Epithelial cell of esophagus (primary cell): ENCODE results near the gene SEZ6L.

ENCODE experiments used
- DNase-seq: peaks from one replicate; pipeline ENCODE4 v3.0.0; 2010; ENCODE audit warnings: low read depth
- H3K4me3 ChIP-seq: 2 replicates; pipeline ENCODE4 v1.5.1; 2011; ENCODE audit warnings: mild to moderate bottlenecking, low read length, control low read depth
- TF ChIP-seq, protein P1 (sequence below): IDR thresholded peaks from 2 replicates; pipeline ENCODE4 v1.5.1; 2011; ENCODE audit warnings: low read depth, mild to moderate bottlenecking, low read length, control low read depth, inconsistent platforms; ENCODE audit not compliant: insufficient read depth; ENCODE audit errors: missing control alignments

The SEZ6L gene

DNA sequence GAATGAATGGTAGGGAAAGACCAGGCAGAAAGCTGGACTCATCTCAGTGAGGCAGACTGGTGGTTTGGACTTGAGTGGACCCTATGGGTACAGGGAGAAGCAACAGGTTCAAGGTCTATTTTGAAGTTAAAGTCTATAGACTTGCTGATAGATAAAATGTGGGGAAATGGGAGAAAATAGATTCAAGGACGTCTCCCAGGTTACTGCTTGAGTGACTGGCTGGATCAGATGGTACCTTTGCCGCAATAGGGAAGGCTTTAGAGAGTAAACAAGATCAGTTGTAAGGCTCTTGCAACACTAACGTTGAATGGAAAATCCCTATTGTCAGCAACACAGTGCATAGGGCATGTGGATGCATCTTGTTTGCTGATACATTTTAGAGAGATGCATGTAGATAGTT lies 27.4 kb downstream of the SEZ6L start:
- no peak for DNase-seq
- no peak overlapping the region for H3K4me3 ChIP-seq
- TF ChIP-seq, protein P1, sequence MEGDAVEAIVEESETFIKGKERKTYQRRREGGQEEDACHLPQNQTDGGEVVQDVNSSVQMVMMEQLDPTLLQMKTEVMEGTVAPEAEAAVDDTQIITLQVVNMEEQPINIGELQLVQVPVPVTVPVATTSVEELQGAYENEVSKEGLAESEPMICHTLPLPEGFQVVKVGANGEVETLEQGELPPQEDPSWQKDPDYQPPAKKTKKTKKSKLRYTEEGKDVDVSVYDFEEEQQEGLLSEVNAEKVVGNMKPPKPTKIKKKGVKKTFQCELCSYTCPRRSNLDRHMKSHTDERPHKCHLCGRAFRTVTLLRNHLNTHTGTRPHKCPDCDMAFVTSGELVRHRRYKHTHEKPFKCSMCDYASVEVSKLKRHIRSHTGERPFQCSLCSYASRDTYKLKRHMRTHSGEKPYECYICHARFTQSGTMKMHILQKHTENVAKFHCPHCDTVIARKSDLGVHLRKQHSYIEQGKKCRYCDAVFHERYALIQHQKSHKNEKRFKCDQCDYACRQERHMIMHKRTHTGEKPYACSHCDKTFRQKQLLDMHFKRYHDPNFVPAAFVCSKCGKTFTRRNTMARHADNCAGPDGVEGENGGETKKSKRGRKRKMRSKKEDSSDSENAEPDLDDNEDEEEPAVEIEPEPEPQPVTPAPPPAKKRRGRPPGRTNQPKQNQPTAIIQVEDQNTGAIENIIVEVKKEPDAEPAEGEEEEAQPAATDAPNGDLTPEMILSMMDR: no peak

- TF ChIP-seq, protein P1: no peak
- DNase-seq: no peak
- H3K4me3 ChIP-seq: no peak overlapping the region
Observed at GRCh38 chr22:26197425-26197824, 28.2 kb downstream of the SEZ6L start.

DNA sequence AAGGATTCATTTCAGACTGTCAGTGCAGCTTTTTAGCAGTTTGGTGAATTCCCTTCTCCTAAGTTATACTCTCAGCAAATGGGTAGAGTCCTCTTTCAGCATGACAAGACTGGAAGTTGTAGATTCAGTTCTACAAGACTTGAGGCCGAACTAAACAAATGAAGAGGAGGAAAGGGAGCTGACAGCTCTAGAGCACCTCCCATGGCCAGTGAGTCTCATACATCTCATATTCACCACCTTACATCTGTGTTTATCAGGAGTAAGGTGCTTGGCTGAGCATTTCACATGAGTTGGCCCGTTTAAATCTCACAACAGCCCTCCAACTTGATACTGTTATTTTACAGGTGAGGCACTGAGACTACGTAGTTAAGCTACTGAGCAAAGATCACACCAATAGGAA lies 30.4 kb downstream of the SEZ6L start:
- TF ChIP-seq, protein P1: no peak
- DNase-seq: no peak
- no peak overlapping the region for H3K4me3 ChIP-seq

DNA sequence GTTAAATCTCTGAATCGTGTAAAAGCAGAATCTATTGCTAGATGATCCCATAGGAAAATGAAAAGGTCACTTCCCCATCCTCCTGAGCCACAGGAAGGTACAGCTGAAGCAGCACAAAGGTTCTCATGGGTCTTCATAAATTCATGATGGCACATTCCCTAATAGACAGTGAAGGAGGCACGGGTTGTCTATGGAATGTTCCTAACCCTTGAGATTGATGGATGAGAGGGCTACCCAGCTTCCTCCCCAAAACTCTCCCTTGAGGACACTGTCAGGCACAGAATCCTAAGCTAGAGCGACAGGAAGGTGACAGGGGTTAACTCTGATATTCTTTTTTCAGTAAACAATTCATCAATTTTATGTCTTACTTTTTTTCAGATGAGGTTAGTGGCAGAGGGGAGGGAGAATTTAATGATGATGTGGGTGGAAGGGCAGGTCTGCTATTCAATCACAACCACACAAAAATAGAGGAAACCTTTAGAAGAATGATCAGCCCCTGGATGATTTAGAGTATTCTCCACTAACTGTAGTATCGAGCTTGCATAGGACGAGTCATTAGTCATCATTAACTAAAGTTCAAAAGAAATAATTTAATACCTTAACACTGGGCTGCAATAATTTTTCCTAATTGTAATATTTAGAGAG lies 33.1 kb downstream of the SEZ6L start:
- TF ChIP-seq, protein P1: no peak
- H3K4me3 ChIP-seq: no peak overlapping the region
- DNase-seq: no peak

- DNase-seq: no peak
- TF ChIP-seq, protein P1: no peak
- H3K4me3 ChIP-seq: no peak overlapping the region
Observed at GRCh38 chr22:26205494-26205893, 36.2 kb downstream of the SEZ6L start.

DNA sequence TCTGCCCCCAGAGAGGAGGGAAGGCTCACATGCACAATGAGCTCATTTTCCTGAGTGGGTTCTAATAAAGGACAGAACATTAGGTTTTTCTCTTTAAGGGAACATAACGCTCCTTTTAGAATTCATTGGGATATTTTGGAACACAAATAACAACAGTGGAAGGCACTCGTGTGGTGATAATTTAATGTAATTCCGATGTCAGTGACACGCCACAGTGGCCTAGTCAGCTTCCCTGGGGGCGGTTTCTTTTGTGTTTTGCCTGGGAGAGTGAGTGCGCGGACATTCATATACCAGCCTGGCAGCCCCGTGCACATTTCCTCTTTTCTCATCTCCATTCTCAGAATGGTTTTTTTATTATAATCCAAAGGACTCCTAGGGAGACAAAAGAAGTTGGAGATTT lies 41.1 kb downstream of the SEZ6L start:
- no peak for DNase-seq

More for the DNA sequence above, 41.1 kb downstream of the SEZ6L start:
- TF ChIP-seq, protein P1: no peak
- H3K4me3 ChIP-seq: no peak overlapping the region
